GM12865 (cell line): ENCODE results near the gene ZNF41.
A peak's percentile ranks its signal among the peaks of the same experiment; 100 is the strongest.

Experiments used
- DNase-seq: peaks from one replicate; pipeline ENCODE4 v3.0.0; 2010; ENCODE audit warnings: low read depth
- H3K4me3 ChIP-seq: 2 replicates; pipeline ENCODE4 v1.5.1; 2011; ENCODE audit warnings: mild to moderate bottlenecking, low read depth, low read length, control low read depth
- TF ChIP-seq, protein P1 (sequence below): IDR thresholded peaks from 2 replicates; pipeline ENCODE4 v1.5.1; 2011; ENCODE audit warnings: low read length, control low read depth, low read depth, inconsistent platforms; ENCODE audit not compliant: insufficient read depth; ENCODE audit errors: missing control alignments

Gene ZNF41

DNA sequence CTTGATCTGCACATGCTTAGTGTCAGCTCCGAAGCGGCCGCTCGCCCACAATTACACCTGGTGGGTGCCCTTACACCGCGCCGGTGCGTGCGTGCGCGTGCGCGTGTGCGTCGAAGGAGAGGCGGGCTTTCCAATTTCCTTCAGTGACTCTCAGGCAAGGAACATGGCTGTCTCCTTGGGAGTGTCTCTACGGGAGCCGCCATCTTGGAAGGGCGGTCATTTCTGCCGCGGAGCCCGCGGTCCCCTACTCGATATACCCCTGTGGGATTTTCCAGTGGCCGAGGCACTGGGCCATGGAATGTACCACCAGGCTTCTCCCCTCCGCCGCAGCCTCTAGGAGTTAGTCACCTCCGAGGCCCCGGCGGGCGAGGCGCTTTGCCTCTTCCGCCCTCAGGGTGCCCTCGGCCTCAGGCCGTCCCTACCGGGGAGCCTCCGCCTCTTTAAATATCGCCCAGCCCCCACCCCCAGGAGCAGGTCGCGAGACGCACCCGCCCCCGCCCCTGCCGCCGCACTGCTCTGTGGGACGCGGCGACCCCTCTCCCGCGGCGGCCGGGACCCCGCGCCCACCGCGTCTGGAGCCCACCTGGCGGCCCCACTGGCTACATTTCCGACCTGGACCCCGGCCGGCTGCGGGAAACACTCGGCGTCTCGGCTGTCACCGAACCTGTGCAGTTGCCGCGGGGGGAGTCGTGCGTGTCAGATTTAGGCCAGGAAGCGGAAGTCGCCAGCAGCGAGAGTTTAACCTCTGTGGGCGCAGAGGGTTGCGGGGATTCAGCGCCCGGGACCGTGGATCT is at the start of gene ZNF41:
Gene ZNF41 (minus strand): TSS at position 711 of the 794 bp plus-strand sequence. CDS start 15,741 bp downstream, outside the sequence.
- TF ChIP-seq, protein P1, sequence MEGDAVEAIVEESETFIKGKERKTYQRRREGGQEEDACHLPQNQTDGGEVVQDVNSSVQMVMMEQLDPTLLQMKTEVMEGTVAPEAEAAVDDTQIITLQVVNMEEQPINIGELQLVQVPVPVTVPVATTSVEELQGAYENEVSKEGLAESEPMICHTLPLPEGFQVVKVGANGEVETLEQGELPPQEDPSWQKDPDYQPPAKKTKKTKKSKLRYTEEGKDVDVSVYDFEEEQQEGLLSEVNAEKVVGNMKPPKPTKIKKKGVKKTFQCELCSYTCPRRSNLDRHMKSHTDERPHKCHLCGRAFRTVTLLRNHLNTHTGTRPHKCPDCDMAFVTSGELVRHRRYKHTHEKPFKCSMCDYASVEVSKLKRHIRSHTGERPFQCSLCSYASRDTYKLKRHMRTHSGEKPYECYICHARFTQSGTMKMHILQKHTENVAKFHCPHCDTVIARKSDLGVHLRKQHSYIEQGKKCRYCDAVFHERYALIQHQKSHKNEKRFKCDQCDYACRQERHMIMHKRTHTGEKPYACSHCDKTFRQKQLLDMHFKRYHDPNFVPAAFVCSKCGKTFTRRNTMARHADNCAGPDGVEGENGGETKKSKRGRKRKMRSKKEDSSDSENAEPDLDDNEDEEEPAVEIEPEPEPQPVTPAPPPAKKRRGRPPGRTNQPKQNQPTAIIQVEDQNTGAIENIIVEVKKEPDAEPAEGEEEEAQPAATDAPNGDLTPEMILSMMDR: no peak

DNA sequence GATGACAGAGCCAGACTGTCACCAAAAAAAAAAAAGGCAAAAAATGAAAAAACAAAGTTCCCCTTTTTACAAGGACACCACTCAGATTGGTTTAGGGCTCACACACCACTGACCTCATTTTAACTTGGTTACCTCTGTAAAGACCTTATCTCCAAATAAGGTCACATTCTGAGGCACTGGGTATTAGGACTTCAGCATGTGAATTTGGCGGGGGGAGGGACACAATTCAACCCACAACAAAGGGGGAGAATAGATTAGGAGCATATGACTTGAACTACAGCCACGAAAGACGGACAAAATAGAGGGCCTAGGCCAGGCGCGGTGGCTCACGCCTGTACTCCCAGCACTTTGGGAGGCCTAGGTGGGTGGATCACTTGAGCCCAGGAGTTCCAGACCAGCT is 47.0 kb upstream of the ZNF41 start:
- DNase-seq: peak; percentile 36
- H3K4me3 ChIP-seq: no peak overlapping the region
- TF ChIP-seq, protein P1: no peak

More for the DNA sequence above, at the start of gene ZNF41:
- peak; percentile 92 for DNase-seq
- peak within 1 kb of the TSS; percentile 78 for H3K4me3 ChIP-seq

DNA sequence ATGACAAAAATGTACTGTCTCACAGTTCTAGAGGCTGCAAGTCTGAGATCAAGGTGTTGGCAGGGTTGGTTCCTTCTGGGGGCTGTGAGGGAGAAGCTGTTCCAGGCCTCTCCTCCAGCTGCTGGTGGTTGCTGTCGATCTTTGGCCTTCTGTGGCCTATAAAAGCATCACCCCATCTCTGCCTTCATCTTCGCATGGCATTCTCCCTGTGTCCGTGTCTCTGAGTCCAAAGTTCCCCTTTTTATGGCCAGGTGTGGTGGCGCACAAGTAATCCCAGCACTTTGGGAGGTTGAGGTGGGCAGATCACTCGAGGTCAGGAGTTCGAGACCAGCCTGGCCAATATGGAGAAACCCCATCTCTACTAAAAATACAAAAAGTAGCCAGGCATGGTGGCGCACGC is 46.5 kb upstream of the ZNF41 start:
- TF ChIP-seq, protein P1: no peak
- no peak for DNase-seq
- no peak overlapping the region for H3K4me3 ChIP-seq

DNA sequence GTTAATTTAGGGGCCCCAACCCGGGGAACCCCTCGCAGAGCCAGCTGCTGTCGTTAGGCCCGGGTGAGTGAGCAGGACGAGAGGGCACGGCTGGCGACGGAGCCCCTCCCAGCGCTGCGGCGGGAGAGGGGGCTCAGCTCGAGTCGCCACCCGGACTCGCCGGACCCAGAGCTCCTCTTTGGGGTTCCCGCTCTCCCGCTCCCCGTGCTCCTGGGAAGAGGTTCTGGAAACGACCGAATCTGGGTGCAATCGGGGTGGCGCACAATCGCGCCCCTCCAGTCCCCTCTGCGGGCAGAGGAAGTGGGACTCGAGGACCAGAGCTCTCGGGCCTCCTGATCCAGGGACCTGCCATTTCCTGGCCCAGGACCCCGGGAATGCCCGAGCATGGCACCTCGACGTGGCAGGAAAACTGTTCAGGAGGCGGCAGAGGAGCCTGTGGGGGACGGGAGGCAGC is 40.7 kb upstream of the ZNF41 start:
- TF ChIP-seq, protein P1: no peak
- peak overlapping the region; percentile 64 for H3K4me3 ChIP-seq
- DNase-seq: no peak

DNA sequence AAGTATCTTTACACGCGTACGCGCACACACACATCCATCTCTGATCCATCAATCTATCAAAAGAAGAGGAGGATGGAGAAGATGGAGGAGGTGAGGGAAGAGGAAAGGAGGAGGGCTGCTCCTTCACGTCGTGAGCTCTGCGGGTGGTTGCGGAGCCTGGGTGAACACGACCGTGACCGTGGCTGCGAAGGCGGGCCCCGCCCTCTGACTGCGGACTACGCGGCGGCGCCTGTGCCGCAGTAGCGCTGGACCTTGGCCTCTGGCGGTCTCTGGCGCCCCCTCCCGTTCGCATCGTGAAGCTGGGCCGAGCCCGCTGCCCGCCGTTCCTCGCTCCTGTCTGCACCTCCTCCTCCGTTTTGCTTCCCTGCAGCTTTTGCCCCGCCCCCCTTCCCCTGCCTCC is 40.3 kb upstream of the ZNF41 start:
- DNase-seq: peak; percentile 82
- H3K4me3 ChIP-seq: peak overlapping the region; percentile 64
- TF ChIP-seq, protein P1: peak; percentile 72

DNA sequence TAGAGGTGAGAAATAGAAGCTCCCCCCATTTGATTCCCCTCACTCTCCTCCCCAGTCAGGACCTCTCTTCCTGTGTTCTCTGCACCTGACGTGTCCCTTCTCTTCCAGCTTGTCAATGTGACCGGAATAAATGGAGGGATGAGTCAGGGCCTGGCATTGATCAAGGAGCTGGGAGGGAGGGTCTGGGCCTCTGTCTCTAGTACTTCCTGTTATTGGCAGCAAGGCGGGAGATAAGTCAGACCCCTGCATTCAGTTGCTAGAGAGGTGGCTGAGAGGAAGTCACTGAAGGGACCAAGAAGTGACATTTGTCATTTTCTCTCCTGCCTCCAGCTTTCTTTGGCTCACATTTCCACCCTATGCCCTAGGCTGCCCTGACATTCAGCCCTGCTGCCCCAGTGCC is 35.1 kb upstream of the ZNF41 start:
- no peak overlapping the region for H3K4me3 ChIP-seq
- no peak for DNase-seq
- TF ChIP-seq, protein P1: no peak

DNA sequence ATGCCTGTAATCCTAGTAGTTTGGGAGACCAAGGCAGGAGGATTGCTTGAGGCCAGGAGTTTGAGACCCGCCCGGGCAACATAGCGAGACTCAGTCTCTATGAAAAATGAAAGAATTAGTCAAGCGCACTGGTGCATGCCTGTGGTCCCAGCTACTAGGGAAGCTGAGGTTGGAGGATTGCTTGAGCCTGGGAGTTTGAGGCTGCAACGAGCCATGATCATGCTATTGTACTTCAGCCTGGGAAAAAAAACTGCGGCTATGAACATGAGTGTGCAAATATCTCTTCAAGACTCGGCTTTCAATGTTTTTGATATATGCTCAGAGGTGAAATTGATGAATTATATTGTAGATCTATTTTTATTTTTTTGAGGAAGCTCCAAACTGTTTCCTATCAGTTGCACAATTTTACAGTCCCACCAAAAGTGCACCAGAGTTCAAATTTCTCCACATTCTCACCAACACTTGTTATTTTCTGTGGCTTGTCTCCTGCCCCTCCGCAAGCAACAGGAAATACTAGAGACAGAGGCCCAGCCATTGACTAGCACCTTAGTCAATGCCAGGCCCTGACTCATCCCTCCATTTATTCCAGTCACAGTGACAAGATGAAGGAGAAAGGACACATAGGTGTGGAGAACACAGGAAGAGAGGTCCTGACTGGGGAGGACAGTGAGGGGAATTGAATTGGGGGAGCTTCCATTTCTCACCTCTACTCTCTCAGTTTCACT is 33.1 kb upstream of the ZNF41 start:
- TF ChIP-seq, protein P1: no peak
- no peak for DNase-seq
- no peak overlapping the region for H3K4me3 ChIP-seq
